CD1c-positive myeloid dendritic cell (primary cell): Measurements from ENCODE around the gene HMBS.

Experiments used
- DNase-seq: peaks from one replicate; pipeline ENCODE4 v3.0.0-alpha.2; 2016; ENCODE audit errors: extremely low spot score

Gene HMBS

DNA sequence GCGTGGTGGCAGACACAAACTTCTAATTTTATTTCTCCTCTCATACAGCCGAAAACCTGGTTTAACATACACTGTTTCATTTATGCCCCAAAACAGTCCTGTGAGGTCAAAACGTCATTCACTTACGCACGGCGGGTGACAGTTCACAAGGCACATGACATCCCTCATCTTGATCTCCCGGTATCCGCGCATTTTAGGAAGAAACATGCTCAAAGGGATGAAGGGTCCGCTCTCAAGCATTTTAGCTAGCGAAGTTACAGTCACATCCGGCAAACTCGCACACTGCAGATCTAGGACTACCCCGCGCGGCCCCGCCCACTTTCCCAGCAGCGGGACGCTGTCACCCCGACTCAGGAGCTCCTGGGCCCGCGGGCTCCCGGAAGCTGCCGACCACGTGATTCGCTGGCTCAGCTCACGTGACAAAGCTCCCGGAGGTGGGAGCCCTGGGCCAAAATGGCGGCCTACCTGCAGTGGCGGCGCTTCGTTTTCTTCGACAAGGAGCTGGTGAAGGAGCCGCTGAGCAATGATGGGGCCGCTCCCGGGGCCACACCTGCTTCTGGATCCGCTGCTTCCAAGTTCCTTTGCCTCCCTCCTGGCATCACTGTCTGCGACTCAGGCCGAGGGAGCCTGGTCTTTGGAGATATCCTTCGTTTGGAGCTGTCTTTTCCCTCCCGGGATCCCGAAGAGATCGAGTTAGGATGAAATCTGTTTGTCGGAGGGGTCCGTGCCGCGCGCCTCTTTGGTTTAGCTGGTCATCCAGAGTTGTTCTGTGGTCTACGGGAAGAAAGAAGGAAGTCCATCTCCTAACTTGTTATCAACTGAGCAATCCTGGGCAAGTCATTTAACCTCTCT, 17.1 kb upstream of the HMBS start, which contains the start of gene VPS11:
VPS11 (plus strand) TSS at position 448 of the 852 bp plus-strand sequence; CDS start at position 454, 6 bp downstream.
- DNase-seq, result peak; percentile 98

DNA sequence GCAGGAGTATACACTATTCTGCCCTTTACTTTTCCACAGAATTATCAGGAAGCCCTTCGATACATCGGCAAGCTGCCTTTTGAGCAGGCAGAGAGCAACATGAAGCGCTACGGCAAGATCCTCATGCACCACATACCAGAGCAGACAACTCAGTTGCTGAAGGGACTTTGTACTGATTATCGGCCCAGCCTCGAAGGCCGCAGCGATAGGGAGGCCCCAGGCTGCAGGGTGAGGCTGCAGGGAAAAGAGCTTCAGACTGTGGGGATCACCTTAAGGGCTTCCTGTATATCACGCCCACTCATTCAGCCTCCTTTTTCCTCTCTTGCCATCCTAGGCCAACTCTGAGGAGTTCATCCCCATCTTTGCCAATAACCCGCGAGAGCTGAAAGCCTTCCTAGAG, 6.8 kb upstream of the HMBS start:
- no peak for DNase-seq

DNA sequence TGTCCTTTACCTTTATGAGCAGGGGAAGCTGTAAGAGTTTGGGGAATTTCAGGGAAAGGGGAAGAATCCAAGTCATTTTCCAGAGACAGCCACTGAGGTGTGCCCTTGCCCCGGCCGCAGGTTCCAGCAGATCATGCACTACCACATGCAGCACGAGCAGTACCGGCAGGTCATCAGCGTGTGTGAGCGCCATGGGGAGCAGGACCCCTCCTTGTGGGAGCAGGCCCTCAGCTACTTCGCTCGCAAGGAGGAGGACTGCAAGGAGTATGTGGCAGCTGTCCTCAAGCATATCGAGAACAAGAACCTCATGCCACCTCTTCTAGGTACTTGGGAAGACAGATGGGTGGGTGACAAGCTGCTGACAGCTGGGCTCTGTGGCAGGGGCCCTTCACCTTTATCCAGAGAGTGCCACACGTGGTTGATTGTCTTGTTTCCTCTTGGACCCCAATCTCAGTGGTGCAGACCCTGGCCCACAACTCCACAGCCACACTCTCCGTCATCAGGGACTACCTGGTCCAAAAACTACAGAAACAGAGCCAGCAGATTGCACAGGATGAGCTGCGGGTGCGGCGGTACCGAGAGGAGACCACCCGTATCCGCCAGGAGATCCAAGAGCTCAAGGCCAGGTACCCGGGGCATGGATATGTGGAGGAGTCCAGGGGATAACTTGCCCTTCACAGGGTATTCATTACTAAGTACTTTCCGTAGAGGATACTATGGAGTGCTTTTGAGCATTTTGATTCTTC, 5.8 kb upstream of the HMBS start:
- DNase-seq, result no peak

DNA sequence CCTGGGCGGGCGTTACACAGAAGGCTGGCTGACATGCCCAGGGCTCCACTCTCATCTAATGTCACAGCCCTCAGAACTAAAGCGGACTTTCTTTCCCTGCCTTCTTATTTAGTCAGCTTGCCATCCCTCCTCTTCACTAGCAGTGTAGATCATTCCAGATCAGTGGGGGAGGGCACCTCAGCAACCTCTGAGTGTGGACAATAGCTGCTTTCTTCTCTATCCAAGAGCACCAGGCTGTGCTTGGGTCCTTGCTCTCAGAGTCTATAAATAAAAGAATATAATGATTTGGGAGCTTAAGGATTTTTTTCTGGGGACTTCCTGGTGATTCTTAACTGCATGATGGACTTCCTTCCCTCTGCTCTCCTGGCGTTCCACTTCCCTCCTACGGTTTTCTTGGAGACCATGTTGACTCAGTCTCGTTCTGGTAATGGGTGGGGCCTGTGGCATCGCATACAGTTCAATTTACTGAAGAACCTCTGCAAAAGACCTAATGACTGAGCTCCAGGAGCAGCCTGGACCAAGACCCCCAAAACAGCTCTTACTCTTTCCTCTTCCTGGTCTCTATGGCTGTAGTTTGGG, 2.9 kb upstream of the HMBS start:
- DNase-seq, result peak; percentile 64

DNA sequence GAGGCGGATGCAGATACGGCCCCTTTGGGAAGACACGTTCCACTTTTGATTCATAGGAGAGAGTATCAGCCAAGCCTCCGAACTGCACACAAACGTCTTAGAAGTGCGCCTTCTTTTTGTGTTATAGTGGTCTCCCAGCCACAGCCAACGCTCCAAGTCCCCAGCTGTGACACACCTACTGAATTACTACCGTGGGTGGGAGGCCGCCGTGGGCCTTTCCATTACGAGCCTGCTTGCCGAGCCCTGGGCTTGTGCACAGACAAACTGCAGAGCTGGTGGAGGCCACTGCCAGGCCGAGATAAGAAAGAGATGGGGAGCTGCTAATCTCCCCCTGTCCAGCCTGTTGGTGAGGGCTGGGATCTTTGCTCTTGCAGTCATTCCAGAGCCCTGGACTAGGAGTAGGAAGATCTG, 761 bp downstream of the HMBS start:
- DNase-seq, result no peak

DNA sequence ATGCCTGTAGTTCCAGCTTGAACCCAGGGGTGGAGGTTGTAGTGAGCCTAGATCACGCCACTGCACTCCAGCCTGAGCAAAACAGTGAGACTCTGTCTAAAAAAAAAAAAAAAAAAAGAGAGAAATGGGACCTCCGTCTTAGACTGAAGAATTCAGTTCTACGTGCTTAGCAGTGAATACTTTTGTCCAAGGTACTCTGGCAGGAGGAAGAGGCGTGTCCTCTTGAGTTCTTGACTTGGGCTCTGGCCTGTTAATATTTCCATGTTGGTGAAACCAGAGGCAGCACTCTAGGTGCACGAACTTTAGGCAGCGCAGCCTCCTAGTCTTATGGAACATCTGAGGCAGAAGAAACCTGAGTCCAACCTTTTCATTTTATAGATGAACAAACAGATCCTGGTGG, 2.4 kb downstream of the HMBS start:
- no peak for DNase-seq

DNA sequence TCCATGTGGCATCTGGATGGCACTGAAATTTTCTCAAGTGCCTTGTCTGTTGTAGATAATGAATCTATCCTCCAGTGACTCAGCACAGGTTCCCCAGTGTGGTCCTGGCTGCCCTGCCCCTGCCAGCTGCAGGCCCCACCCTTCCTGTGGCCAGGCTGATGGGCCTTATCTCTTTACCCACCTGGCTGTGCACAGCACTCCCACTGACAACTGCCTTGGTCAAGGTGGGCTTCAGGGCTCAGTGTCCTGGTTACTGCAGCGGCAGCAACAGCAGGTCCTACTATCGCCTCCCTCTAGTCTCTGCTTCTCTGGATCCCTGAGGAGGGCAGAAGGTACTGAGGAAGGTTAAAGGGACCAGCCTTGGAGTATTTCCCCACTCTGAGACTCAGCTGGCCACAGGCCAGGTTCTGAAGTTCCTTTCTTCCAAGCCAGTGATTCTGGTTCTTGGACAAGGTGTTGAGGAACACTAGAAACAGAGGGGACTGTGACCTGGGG, 3.1 kb downstream of the HMBS start:
- DNase-seq, result no peak

DNA sequence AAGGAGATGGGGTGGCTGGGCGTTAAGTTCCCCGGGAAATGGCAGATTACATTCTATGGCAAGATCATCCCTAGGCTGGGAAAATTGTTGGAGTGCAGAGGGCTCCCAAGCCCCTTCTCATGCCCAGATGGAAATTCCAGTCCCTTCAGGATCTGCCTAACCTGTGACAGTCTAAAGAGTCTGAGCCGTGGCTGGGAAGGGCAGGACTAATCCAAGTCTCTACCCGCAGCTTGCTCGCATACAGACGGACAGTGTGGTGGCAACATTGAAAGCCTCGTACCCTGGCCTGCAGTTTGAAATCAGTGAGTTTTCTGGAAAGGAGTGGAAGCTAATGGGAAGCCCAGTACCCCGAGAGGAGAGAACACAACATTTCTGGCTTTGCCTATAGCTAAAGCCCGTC, 3.7 kb downstream of the HMBS start:
- DNase-seq, result no peak

DNA sequence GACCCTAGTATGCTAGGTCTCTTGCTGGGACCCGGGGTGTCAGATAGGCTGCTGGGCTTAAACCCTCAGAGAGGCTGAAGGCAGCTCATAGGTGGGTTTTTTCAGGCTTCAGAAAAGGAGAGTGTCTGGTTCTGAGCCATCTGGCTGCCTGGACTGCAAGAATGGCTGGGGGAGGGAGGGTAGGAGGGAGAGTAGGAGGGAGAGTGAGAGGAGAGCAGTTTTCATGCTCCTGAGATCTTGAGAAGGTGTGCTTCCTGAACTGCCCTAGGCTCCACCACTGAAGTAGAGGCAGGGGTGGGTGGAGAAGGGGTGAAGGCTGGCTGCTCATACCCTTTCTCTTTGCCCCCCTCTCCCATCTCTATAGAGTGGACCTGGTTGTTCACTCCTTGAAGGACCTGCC, 4.6 kb downstream of the HMBS start:
- no peak for DNase-seq

DNA sequence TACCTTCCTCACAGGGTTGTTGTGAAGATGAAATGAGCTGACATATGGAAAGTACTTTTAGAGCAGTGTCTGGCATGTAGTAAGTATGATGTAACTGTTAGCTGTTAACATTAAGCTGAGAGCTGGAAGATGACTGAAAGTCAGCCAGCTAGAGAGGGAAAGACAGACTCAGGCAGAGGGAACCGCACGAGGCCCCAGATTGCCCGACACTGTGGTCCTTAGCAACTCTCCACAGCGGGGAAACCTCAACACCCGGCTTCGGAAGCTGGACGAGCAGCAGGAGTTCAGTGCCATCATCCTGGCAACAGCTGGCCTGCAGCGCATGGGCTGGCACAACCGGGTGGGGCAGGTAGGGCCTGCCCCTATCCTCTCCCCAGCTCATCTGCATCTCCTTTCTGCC, 6.5 kb downstream of the HMBS start:
- no peak for DNase-seq

DNA sequence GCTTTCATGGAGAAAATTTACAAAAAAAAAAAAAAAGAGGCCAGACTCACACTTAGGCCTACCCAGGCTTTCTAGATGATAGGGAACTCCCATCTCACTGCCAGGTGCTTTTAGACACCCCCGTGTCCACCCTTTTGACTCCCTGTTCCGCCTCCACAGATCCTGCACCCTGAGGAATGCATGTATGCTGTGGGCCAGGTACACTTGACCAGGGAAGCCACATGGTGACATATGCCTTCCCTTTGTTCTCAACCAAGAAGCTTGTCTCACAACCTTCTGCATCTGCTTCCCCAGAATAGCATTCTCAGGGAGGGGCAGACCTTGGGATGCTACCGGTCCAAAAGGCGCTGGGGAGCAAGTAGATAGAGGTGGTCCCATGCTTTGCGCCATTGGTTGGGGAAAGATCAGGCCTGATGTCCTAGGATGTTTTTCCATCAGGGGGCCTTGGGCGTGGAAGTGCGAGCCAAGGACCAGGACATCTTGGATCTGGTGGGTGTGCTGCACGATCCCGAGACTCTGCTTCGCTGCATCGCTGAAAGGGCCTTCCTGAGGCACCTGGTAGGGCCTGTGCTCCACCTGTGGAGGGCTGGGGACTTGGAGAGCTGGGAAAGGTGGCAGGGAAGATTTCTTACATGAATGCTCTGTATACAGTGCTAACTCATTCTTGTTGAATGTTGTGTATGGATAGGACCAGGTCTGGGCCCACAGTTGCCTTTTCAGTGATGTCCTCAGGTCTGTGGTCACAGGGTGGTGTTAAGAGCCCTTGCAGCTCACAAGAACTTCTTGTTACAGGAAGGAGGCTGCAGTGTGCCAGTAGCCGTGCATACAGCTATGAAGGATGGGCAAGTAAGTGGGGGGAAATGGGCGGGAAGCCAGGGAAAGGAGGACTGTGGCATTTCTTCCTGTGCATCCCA, 7.5 kb downstream of the HMBS start:
- no peak for DNase-seq

DNA sequence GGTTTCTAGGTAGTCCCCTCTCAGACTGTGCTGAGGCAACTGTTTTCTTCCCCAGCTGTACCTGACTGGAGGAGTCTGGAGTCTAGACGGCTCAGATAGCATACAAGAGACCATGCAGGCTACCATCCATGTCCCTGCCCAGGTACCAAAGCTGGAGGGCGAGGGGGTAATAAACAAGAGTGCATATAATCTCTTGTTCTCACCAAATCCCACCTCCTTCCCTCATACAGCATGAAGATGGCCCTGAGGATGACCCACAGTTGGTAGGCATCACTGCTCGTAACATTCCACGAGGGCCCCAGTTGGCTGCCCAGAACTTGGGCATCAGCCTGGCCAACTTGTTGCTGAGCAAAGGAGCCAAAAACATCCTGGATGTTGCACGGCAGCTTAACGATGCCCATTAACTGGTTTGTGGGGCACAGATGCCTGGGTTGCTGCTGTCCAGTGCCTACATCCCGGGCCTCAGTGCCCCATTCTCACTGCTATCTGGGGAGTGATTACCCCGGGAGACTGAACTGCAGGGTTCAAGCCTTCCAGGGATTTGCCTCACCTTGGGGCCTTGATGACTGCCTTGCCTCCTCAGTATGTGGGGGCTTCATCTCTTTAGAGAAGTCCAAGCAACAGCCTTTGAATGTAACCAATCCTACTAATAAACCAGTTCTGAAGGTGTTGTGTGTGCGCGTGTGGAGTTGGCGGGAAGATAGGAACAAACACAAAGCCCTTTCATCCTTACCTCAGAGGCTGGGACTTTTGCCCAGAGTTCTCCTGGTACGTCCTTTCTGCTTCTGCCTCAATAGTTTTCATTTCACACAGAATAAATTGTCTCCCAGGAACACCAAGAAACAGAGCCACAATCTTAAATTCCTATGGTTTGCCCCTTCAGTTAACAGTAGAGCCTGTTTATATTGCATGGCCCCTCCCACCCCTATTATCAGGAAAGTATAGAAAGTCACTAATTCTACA, 8.5 kb downstream of the HMBS start:
- DNase-seq, result no peak

DNA sequence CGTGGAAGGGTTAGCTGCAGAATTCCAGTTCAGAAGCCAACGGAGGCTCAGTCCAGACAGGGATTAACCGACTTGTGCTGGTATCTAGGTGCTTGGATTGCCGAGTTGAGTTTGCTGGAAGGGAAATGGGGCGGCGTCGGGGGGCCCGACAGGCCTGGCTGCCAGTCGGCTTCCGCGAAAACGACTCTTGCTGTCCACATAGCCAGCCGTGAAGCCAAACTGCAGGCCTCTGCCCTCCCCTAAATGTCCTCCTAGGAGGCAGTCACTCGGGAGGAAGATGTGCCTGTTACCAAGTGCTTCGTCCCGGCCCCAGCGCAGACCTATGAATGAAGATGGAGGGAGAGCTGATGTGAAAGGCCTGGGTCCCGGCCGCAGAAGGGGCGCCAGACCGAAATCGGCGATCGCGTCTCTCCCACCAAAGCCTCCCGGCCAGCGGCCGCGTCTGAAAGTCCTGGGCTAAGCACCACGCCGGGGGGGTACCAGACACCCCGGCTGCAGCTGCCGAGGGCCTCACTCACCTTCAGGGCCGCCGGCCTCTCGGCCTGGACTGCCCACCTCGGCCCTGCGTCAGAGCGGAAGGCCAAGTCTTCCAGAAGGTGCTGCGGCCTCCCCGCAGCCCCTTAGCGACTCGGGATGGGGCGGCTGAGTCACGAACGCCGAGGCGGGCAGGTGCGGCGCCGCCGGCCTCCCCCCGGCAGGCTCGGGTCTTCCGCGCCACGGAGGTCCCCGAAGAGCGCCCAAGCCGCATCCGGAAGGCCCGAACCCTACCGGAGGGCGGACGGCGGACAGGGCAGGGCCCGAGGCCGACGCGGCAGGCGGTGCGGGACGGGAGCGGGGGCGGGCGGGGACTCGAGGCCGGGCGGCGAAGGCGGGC, 9.5 kb downstream of the HMBS start:
- DNase-seq, result peak; percentile 15

DNA sequence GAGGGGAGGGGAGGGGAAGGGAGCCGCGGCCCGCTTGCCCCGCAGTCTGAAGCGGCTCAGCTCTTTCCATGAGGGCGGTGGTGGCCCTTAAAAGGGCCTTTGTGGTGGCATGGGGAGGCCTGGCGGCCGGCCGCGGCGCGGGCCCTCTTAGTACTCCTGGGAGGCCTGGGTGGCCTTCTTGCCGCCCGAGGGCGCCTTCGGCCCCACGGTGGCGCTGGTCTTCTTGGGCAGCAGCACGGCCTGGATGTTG, 10.1 kb downstream of the HMBS start:
- DNase-seq, result peak; percentile 85

DNA sequence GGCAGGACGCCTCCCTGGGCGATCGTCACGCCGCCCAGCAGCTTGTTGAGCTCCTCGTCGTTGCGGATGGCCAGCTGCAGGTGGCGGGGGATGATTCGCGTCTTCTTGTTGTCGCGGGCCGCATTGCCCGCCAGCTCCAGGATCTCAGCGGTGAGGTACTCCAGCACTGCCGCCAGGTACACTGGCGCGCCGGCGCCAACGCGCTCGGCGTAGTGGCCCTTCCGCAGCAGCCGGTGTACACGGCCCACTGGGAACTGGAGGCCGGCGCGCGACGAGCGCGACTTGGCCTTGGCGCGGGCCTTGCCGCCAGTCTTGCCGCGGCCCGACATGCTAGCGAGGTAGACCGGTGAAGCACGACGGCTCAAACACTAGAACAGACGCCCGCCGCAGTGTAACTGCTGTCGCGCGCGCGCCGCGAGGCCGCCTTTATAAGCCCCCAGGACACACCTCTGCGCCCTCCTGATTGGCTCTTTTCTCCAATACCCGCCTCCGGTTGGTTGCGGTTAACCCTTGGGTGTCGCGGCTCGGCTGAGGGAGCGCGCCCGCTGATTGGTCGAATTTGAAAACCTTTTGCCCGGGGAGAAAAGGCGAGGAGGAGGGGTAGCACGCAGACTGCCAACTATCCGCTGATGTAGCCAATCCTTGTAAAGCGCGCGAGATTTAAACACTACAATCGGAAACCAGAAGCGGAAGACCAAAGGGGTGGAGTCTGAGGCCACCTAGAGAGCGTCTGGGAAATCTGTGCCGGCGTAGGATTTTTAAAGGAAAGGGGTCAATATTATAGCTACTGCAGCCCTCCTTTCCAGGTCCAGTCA, 10.6 kb downstream of the HMBS start:
- DNase-seq, result peak; percentile 100

DNA sequence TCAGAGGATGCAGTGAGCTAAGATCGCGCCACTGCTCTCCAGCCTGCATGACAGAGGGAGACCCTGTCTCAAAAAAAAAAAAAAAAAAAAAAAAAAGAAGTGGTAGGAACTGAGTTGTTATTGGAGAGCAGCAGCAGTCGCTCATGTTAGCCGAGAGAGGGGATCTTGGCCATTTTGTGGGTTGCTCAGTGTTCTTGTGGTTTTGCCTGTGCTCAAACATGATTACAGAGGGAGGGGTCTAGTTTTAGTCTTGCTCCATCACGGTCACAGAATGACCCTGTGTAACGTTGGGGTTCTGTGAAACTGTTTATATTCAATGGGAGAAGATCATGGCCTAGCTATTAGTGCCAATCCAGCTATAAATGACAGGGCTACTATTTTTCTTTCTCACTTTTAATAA, 15.0 kb downstream of the HMBS start:
- DNase-seq, result no peak

DNA sequence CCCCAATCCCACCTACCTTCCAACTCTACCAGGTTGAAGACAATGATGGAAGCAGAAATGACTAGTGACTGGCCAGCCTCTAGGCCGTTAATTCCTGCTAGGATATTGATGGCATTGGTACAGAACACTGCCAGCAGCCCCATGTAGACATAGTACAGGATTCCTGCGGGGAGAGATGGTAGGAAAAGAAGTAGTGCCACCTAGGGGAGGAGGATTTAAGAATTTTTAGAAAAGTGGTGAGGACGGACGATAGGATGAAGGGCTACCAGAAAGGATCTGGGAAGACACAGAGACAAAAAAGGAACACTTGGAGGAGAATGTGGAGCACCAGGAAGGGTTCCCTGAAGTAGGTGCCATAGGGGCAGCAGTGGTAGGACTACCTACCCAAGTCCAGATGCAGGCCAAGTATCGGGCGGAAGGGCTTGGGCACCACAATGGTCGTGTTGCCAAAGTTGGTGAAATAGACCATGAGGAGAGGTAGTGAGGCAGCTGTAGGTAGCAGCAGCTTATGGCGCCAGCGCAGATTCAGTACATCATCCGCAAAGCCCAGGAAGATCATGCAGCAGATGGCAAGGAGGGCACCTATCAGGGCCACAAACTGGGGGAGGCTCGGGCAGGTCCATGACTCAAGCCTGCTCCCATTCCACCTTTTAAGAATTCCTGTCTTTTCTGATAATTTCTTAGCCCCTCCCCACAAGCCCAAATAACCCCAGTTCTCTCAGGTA, 15.7 kb downstream of the HMBS start:
- peak; percentile 18 for DNase-seq
